ENCODE data around the gene IDH2.

The IDH2 gene

DNA sequence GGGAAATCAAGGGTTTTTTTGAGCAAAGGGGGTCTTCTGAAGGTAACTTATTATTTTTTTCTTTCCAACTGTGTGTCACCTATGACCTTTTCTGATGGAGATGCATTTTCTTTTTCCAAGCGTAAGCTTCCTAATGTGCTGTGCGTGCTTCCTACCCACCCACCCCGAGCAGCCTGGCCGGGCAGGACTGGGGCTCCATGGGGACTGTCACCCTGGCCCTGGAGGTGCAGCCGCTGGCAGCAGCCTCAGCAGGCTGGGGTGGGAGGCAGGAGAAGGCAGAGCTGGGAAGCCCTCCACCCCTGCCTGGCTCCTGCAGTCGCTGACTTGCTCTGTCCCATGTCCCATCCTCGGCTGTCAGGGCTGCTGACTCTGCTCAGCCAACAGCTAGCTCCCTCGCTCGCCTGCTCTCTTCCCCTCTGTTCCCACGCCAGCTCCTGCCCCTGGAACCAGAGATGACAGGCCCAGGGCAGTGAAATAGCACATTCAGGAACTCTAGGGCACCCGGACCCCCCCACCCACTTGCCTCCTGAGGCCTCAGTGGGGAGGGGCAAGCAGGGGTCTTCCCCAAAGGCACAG, 21.4 kb downstream of the IDH2 start:
- Histone ChIP-seq H4K5ac (ENCODE audit: low read length) (no peak overlapping the region), H2BK5ac (ENCODE audit: low read length) (no peak overlapping the region), H3K18ac (ENCODE audit: low read length) (no peak overlapping the region), H2BK15ac (replicated peaks; ENCODE audit: low read depth) (no peak overlapping the region), H3K79me1 (ENCODE audit: low read length) (no peaks in the 10 kb centered on the region), H4K8ac (ENCODE audit: low read depth, low read length) (no peak overlapping the region), H3K4ac (ENCODE audit: low read depth, low read length) (no peak overlapping the region), H2BK120ac (ENCODE audit: low read depth, low read length) (no peak overlapping the region), H2AK5ac (ENCODE audit: low read length) (no peak overlapping the region), H3K9ac (ENCODE audit: low read length) (no peak overlapping the region), H3K79me2 (ENCODE audit: control insufficient read depth, insufficient read depth, low read length) (no peaks in the 10 kb centered on the region), H3K4me3 (ENCODE audit: low read length) (no peak overlapping the region), H3K56ac (ENCODE audit: low read length) (no peak overlapping the region), H3K27me3 (ENCODE audit: insufficient read depth, low read length, poor library complexity) (no peaks in the 10 kb centered on the region), H3K36me3 (ENCODE audit: control insufficient read depth, insufficient read depth, low read length) (peaks cover 10% of the 10 kb centered on the region), H3K4me2 (ENCODE audit: low read length) (no peak overlapping the region), H3K23ac (ENCODE audit: low read length) (no peak overlapping the region), H3K27ac (ENCODE audit: low read depth, low read length) (no peak overlapping the region), H3K4me1 (ENCODE audit: control insufficient read depth, low read depth, low read length) (peaks cover 3% of the 10 kb centered on the region)
- no peak for DNase-seq
- no CpG with 5 or more reads among the region's 11 CpGs for WGBS (ENCODE audit: extremely low coverage, insufficient coverage, low lambda C conversion rate)

DNA sequence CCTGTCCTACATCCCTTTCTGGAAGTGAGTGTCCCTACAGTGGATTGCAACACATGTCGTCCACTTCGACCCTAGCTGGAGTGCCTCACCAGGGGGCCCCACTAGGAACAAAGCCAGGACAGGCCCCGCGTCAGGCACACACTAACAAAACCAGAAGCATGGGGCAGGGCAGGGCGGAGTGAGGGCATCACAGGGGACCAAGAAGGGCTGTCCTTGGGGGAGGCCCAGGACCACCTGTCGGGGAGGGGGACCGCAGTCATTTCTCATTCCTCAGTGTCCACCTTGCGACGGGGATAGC, 21.9 kb downstream of the IDH2 start:
- WGBS (ENCODE audit: extremely low coverage, insufficient coverage, low lambda C conversion rate): no CpG with 5 or more reads among the region's 9 CpGs
- H3K18ac ChIP-seq (ENCODE audit: low read length): no peak overlapping the region
- no peak overlapping the region for H3K56ac ChIP-seq (ENCODE audit: low read length)
- no peak overlapping the region for H4K5ac ChIP-seq (ENCODE audit: low read length)
- no peaks in the 10 kb centered on the region for H3K79me2 ChIP-seq (ENCODE audit: control insufficient read depth, insufficient read depth, low read length)
- peaks cover 4% of the 10 kb centered on the region for H3K4me1 ChIP-seq (ENCODE audit: control insufficient read depth, low read depth, low read length)
- H3K23ac ChIP-seq (ENCODE audit: low read length): no peak overlapping the region
- H3K27ac ChIP-seq (ENCODE audit: low read depth, low read length): no peak overlapping the region
- no peak overlapping the region for H4K8ac ChIP-seq (ENCODE audit: low read depth, low read length)
- no peak for DNase-seq
- no peak overlapping the region for H2BK120ac ChIP-seq (ENCODE audit: low read depth, low read length)
- H3K36me3 ChIP-seq (ENCODE audit: control insufficient read depth, insufficient read depth, low read length): peaks cover 10% of the 10 kb centered on the region
- H3K9ac ChIP-seq (ENCODE audit: low read length): no peak overlapping the region
- no peak overlapping the region for H2BK15ac ChIP-seq (replicated peaks; ENCODE audit: low read depth)
- no peak overlapping the region for H2BK5ac ChIP-seq (ENCODE audit: low read length)
- no peak overlapping the region for H2AK5ac ChIP-seq (ENCODE audit: low read length)
- no peak overlapping the region for H3K4me2 ChIP-seq (ENCODE audit: low read length)
- no peaks in the 10 kb centered on the region for H3K79me1 ChIP-seq (ENCODE audit: low read length)
- H3K4me3 ChIP-seq (ENCODE audit: low read length): no peak overlapping the region
- no peak overlapping the region for H3K4ac ChIP-seq (ENCODE audit: low read depth, low read length)
- H3K27me3 ChIP-seq (ENCODE audit: insufficient read depth, low read length, poor library complexity): no peaks in the 10 kb centered on the region

DNA sequence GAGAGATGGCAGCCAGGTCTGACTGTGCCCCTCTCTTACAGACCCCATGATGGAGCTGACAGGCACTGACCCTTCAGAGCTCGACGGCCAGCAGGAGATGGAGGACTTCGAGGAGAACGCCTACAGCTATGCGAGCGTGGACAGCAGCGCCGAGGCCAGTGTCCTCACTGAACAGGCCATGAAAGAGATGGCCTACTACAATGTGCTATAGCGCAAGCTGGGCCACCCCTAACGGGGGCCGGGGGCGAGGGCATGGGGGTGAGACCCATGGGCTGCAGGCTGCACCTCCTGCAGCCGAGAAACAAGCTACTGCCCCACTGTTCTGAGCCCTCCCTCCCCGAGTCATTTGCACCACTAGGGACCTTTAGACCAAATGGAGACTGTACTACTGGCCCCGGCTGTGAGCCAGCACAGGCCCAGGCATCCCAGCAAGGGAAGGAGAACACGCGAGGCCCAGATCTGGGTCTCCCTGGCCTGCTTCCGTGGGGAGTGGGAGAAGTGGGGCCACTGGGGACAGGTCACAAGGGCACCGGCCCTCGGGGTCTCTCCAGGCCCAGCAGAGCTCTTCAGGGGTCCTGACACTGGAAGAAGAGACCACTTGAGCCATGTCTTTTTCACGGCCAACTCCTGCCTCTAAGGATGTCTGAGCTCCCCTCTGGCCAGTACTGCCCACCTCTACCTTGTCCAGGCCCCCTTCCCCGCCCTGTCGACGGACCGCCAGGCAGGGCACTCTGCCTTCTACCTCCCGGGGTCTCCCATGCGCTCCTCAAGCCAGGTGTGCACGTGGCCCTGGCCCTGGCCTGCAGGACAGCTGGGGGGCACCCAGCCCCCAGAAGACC, 22.4 kb downstream of the IDH2 start:
- Histone ChIP-seq H3K9ac (ENCODE audit: low read length) (no peak overlapping the region), H3K79me1 (ENCODE audit: low read length) (no peaks in the 10 kb centered on the region), H3K18ac (ENCODE audit: low read length) (no peak overlapping the region), H2BK15ac (replicated peaks; ENCODE audit: low read depth) (no peak overlapping the region), H3K56ac (ENCODE audit: low read length) (no peak overlapping the region), H4K8ac (ENCODE audit: low read depth, low read length) (no peak overlapping the region), H3K4me3 (ENCODE audit: low read length) (no peak overlapping the region), H2BK5ac (ENCODE audit: low read length) (no peak overlapping the region), H3K23ac (ENCODE audit: low read length) (no peak overlapping the region), H3K27ac (ENCODE audit: low read depth, low read length) (no peak overlapping the region), H3K27me3 (ENCODE audit: insufficient read depth, low read length, poor library complexity) (no peaks in the 10 kb centered on the region), H3K4ac (ENCODE audit: low read depth, low read length) (no peak overlapping the region), H3K4me2 (ENCODE audit: low read length) (no peak overlapping the region), H2AK5ac (ENCODE audit: low read length) (no peak overlapping the region), H2BK120ac (ENCODE audit: low read depth, low read length) (no peak overlapping the region), H4K5ac (ENCODE audit: low read length) (no peak overlapping the region), H3K79me2 (ENCODE audit: control insufficient read depth, insufficient read depth, low read length) (no peaks in the 10 kb centered on the region), H3K4me1 (ENCODE audit: control insufficient read depth, low read depth, low read length) (peaks cover 9% of the 10 kb centered on the region), H3K36me3 (ENCODE audit: control insufficient read depth, insufficient read depth, low read length) (peaks cover 10% of the 10 kb centered on the region)
- no peak for DNase-seq
- no CpG with 5 or more reads among the region's 28 CpGs for WGBS (ENCODE audit: extremely low coverage, insufficient coverage, low lambda C conversion rate)

DNA sequence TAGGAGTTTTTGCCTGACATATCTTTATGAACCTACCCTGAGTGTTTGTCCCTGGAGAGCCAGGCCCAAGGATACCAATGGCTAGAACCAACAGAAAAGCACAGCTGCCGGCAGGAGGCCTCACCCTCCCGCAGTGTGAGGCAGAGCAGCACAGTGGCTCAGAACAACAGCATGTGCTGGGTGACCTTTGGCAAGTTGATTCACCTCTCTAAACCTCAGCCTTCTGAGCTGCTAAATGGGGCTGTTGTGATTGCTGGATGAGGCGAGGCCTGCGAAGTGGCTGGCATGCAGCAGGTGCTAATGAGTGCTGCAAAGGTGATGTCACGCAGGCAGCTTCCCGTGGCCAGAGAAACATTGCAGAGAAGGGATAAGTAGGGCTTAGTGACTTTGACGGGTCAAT, 23.3 kb downstream of the IDH2 start:
- Histone ChIP-seq H3K9ac (ENCODE audit: low read length) (no peak overlapping the region), H3K4me1 (ENCODE audit: control insufficient read depth, low read depth, low read length) (peaks cover 12% of the 10 kb centered on the region), H3K79me1 (ENCODE audit: low read length) (no peaks in the 10 kb centered on the region), H3K18ac (ENCODE audit: low read length) (no peak overlapping the region), H3K27ac (ENCODE audit: low read depth, low read length) (no peak overlapping the region), H2BK15ac (replicated peaks; ENCODE audit: low read depth) (no peak overlapping the region), H3K36me3 (ENCODE audit: control insufficient read depth, insufficient read depth, low read length) (peaks cover 9% of the 10 kb centered on the region), H2AK5ac (ENCODE audit: low read length) (no peak overlapping the region), H3K4ac (ENCODE audit: low read depth, low read length) (no peak overlapping the region), H3K56ac (ENCODE audit: low read length) (no peak overlapping the region), H2BK120ac (ENCODE audit: low read depth, low read length) (no peak overlapping the region), H4K5ac (ENCODE audit: low read length) (no peak overlapping the region), H3K4me2 (ENCODE audit: low read length) (no peak overlapping the region), H3K27me3 (ENCODE audit: insufficient read depth, low read length, poor library complexity) (no peaks in the 10 kb centered on the region), H3K23ac (ENCODE audit: low read length) (no peak overlapping the region), H3K79me2 (ENCODE audit: control insufficient read depth, insufficient read depth, low read length) (no peaks in the 10 kb centered on the region), H2BK5ac (ENCODE audit: low read length) (no peak overlapping the region), H4K8ac (ENCODE audit: low read depth, low read length) (no peak overlapping the region), H3K4me3 (ENCODE audit: low read length) (no peak overlapping the region)
- WGBS (ENCODE audit: extremely low coverage, insufficient coverage, low lambda C conversion rate): no CpG with 5 or more reads among the region's 7 CpGs
- DNase-seq: no peak

DNA sequence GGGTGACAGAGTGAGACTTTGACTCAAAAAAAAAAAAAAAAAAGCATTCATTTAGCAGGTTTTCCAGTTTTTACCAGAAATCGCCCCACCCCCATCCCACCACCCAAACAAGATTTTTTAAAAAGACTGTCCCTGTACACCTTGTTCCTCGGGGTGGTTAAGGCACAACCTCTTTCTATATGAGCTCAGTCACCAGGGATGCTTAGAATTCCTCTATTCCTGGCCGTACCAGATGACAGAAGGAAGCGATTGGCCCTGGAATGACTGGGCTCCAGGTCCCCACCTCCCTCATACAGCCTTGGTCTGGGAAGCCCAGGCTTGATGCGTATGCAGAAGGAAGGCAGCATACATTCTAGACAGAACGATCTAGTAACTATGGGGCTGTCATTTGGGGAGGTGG, 25.6 kb downstream of the IDH2 start:
- no peak overlapping the region for H3K4me2 ChIP-seq (ENCODE audit: low read length)
- no peak overlapping the region for H2BK5ac ChIP-seq (ENCODE audit: low read length)
- no peak overlapping the region for H3K4me3 ChIP-seq (ENCODE audit: low read length)
- H3K79me1 ChIP-seq (ENCODE audit: low read length): peaks cover 5% of the 10 kb centered on the region
- H3K23ac ChIP-seq (ENCODE audit: low read length): no peak overlapping the region
- no peak overlapping the region for H2BK15ac ChIP-seq (replicated peaks; ENCODE audit: low read depth)
- no CpG with 5 or more reads among the region's 6 CpGs for WGBS (ENCODE audit: extremely low coverage, insufficient coverage, low lambda C conversion rate)
- no peak overlapping the region for H2AK5ac ChIP-seq (ENCODE audit: low read length)
- no peak overlapping the region for H4K5ac ChIP-seq (ENCODE audit: low read length)
- H3K9ac ChIP-seq (ENCODE audit: low read length): no peak overlapping the region
- H3K4me1 ChIP-seq (ENCODE audit: control insufficient read depth, low read depth, low read length): peaks cover 13% of the 10 kb centered on the region
- no peak overlapping the region for H3K4ac ChIP-seq (ENCODE audit: low read depth, low read length)
- peak; percentile 70 for DNase-seq
- H3K18ac ChIP-seq (ENCODE audit: low read length): no peak overlapping the region
- no peak overlapping the region for H4K8ac ChIP-seq (ENCODE audit: low read depth, low read length)
- H2BK120ac ChIP-seq (ENCODE audit: low read depth, low read length): no peak overlapping the region
- H3K27ac ChIP-seq (ENCODE audit: low read depth, low read length): no peak overlapping the region
- no peaks in the 10 kb centered on the region for H3K79me2 ChIP-seq (ENCODE audit: control insufficient read depth, insufficient read depth, low read length)
- H3K36me3 ChIP-seq (ENCODE audit: control insufficient read depth, insufficient read depth, low read length): peaks cover 9% of the 10 kb centered on the region
- H3K27me3 ChIP-seq (ENCODE audit: insufficient read depth, low read length, poor library complexity): no peaks in the 10 kb centered on the region
- no peak overlapping the region for H3K56ac ChIP-seq (ENCODE audit: low read length)
